Measurements from ENCODE around the gene NDST3. TPM values are rescaled to one million over a fixed set of nuclear protein-coding genes. Genes with fewer than 3 reads are reported as not detected.
A peak's percentile ranks its signal among the peaks of the same experiment; 100 is the strongest.

The NDST3 gene
- total and polyA plus RNA-seq, 2 of the 13 experiments (the other 11 are each of a cell fraction or from before 2014, with no cell fraction given), result not detected

DNA sequence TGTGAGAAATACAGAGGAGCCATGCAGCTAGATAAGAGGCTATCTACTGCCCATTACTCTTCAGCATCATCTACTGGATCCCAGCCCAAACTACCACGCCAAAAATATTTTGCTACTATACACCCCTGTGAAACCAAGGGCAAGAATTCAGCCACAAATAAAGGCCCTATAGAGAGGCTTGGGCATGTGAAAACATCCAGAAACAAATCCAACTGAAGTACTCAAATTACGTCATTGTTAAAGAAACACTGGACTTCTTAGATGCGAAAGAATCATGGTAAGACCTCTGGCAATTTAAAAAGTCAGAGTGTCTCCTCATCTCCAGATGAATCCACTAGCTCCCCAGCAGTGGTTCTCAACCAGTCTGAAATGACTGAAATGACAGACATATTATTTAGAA, 12.8 kb downstream of the NDST3 start:
- no peaks in the 10 kb centered on the region for H4K20me1 ChIP-seq (ENCODE audit: insufficient read depth, low read length)
- intact Hi-C loops (cut with micrococcal nuclease; ENCODE audit: unreplicated experiment), result no loop called here
- ATAC-seq, result no peak
- no peaks in the 10 kb centered on the region for H3K4me1 ChIP-seq (ENCODE audit: insufficient read depth, low read length)
- H3K79me2 ChIP-seq (ENCODE audit: insufficient read depth, low read length), result no peaks in the 10 kb centered on the region
- TF ChIP-seq ATF7 (IDR thresholded peaks at IDR 0.05) (peak; percentile 92), ATF7 (CRISPR knock-in tag; IDR thresholded peaks at IDR 0.05) (no peak), CREB1 (IDR thresholded peaks at IDR 0.05) (peak; percentile 32; the same call in 1 of the 2 replicates), CREB1 (CRISPR knock-in tag; IDR thresholded peaks at IDR 0.05) (no peak), FOXJ3 (CRISPR knock-in tag; IDR thresholded peaks at IDR 0.05; ENCODE audit: borderline replicate concordance) (no peak)
- no peak overlapping the region for H3K4me2 ChIP-seq (ENCODE audit: low read depth, low read length)
- FAIRE-seq, result no peak
- no TSS peak for BruUV-seq (replicated peaks)
- H3K9me3 ChIP-seq (ENCODE audit: low read length), result no peaks in the 10 kb centered on the region; the same call in 1 of the 2 replicates
- POLR2A ChIA-PET, result no interaction called here
- no peak for DNase-seq (ENCODE audit: low spot score)
- H3K27me3 ChIP-seq (ENCODE audit: control insufficient read depth in 1 of 2, insufficient read depth in 2 of 2, low read length in 2 of 2), result no peaks in the 10 kb centered on the region
- H3K9ac ChIP-seq (ENCODE audit: insufficient read depth, low read depth, low read length), result no peak overlapping the region
- in situ Hi-C loops (cut with HindIII; ENCODE audit: extremely low pct_ligation_motif_present, low pct_unique_long_range_greater_than_20kb), result no loop called here
- H2AFZ ChIP-seq (ENCODE audit: low read length), result no peak overlapping the region
- WGBS (ENCODE audit: low lambda C conversion rate), result 21% methylated on average over 3 of the region's 3 CpGs
- no peak overlapping the region for H3K4me3 ChIP-seq (replicated peaks in 1 of 3; ENCODE audit: insufficient read depth in 1 of 3, low read depth in 2 of 3, low read length in 3 of 3)
- no peaks in the 10 kb centered on the region for H3K36me3 ChIP-seq (replicated peaks in 1 of 2; ENCODE audit: control insufficient read depth in 1 of 2, insufficient read depth in 2 of 2, low read length in 2 of 2)
- no peak overlapping the region for H3K27ac ChIP-seq (ENCODE audit: extremely low read length, insufficient read depth, low read length)
- CTCF ChIA-PET (ENCODE audit: low intra/inter-chr PET ratio, low total read pairs), result no interaction called here

DNA sequence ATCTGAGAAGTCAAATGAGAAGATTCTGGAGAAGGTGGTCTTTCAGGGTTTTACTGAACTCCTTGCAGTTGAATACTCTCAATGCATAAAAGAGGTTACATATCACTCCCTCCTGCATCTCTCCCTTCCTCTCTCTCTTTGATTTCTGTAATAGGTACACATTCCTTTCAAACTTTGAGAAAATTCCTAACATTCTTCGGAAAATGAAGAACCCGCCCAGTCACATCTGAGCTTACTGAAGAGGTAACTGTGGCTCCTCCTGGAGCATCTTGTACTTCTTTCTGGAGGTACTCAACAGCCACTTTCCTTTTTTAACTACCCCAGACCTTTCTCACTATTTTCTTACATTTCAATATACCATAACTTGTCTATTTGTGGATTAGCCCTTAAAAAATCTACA, 24.7 kb downstream of the NDST3 start:
- H3K79me2 ChIP-seq (ENCODE audit: insufficient read depth, low read length), result no peaks in the 10 kb centered on the region
- CTCF ChIA-PET (ENCODE audit: low intra/inter-chr PET ratio, low total read pairs), result no interaction called here
- H4K20me1 ChIP-seq (ENCODE audit: insufficient read depth, low read length), result no peaks in the 10 kb centered on the region
- no peak overlapping the region for H3K27ac ChIP-seq (ENCODE audit: extremely low read length, insufficient read depth, low read length)
- no peak overlapping the region for H3K4me2 ChIP-seq (ENCODE audit: low read depth, low read length)
- POLR2A ChIA-PET, result no interaction called here
- H3K4me3 ChIP-seq (replicated peaks in 1 of 3; ENCODE audit: insufficient read depth in 1 of 3, low read depth in 2 of 3, low read length in 3 of 3), result no peak overlapping the region
- in situ Hi-C loops (cut with HindIII; ENCODE audit: extremely low pct_ligation_motif_present, low pct_unique_long_range_greater_than_20kb), result no loop called here
- no peaks in the 10 kb centered on the region for H3K36me3 ChIP-seq (replicated peaks in 1 of 2; ENCODE audit: control insufficient read depth in 1 of 2, insufficient read depth in 2 of 2, low read length in 2 of 2)
- H3K27me3 ChIP-seq (ENCODE audit: control insufficient read depth in 1 of 2, insufficient read depth in 2 of 2, low read length in 2 of 2), result no peaks in the 10 kb centered on the region
- FAIRE-seq, result no peak
- no peak overlapping the region for H2AFZ ChIP-seq (ENCODE audit: low read length)
- H3K9me3 ChIP-seq (ENCODE audit: low read length), result no peaks in the 10 kb centered on the region
- intact Hi-C loops (cut with micrococcal nuclease; ENCODE audit: unreplicated experiment), result no loop called here
- H3K9ac ChIP-seq (ENCODE audit: insufficient read depth, low read depth, low read length), result no peak overlapping the region
- WGBS (ENCODE audit: low lambda C conversion rate), result 2% methylated on average over 2 of the region's 2 CpGs
- no peak for DNase-seq (ENCODE audit: low spot score)
- no TSS peak for BruUV-seq (replicated peaks)
- ATAC-seq, result no peak
- H3K4me1 ChIP-seq (ENCODE audit: insufficient read depth, low read length), result no peaks in the 10 kb centered on the region
- TF ChIP-seq ZNF256 (CRISPR knock-in tag; conservative IDR thresholded peaks at IDR 0.05), result no peak
- TF ChIP-seq, protein P1, sequence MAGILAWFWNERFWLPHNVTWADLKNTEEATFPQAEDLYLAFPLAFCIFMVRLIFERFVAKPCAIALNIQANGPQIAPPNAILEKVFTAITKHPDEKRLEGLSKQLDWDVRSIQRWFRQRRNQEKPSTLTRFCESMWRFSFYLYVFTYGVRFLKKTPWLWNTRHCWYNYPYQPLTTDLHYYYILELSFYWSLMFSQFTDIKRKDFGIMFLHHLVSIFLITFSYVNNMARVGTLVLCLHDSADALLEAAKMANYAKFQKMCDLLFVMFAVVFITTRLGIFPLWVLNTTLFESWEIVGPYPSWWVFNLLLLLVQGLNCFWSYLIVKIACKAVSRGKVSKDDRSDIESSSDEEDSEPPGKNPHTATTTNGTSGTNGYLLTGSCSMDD (CRISPR knock-in tag; IDR thresholded peaks at IDR 0.05), result no peak
- no peak for TF ChIP-seq PHF20 (CRISPR knock-in tag; IDR thresholded peaks at IDR 0.05)
- TF ChIP-seq RFXAP (CRISPR knock-in tag; IDR thresholded peaks at IDR 0.05; ENCODE audit: borderline replicate concordance), result no peak
- no peak for TF ChIP-seq HNRNPUL1 (IDR thresholded peaks at IDR 0.05; ENCODE audit: low read depth, low read length)
- TF ChIP-seq, protein P2, sequence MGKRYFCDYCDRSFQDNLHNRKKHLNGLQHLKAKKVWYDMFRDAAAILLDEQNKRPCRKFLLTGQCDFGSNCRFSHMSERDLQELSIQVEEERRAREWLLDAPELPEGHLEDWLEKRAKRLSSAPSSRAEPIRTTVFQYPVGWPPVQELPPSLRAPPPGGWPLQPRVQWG (CRISPR knock-in tag; IDR thresholded peaks at IDR 0.05; ENCODE audit: borderline replicate concordance, low read depth), result no peak
- TF ChIP-seq TCF7 (IDR thresholded peaks at IDR 0.05; ENCODE audit: low read depth), result no peak
- TF ChIP-seq, protein P3, sequence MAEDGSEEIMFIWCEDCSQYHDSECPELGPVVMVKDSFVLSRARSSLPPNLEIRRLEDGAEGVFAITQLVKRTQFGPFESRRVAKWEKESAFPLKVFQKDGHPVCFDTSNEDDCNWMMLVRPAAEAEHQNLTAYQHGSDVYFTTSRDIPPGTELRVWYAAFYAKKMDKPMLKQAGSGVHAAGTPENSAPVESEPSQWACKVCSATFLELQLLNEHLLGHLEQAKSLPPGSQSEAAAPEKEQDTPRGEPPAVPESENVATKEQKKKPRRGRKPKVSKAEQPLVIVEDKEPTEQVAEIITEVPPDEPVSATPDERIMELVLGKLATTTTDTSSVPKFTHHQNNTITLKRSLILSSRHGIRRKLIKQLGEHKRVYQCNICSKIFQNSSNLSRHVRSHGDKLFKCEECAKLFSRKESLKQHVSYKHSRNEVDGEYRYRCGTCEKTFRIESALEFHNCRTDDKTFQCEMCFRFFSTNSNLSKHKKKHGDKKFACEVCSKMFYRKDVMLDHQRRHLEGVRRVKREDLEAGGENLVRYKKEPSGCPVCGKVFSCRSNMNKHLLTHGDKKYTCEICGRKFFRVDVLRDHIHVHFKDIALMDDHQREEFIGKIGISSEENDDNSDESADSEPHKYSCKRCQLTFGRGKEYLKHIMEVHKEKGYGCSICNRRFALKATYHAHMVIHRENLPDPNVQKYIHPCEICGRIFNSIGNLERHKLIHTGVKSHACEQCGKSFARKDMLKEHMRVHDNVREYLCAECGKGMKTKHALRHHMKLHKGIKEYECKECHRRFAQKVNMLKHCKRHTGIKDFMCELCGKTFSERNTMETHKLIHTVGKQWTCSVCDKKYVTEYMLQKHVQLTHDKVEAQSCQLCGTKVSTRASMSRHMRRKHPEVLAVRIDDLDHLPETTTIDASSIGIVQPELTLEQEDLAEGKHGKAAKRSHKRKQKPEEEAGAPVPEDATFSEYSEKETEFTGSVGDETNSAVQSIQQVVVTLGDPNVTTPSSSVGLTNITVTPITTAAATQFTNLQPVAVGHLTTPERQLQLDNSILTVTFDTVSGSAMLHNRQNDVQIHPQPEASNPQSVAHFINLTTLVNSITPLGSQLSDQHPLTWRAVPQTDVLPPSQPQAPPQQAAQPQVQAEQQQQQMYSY (CRISPR knock-in tag; IDR thresholded peaks at IDR 0.05), result no peak
- no peak for TF ChIP-seq KLF13 (CRISPR knock-in tag; IDR thresholded peaks at IDR 0.05)
- no peak for TF ChIP-seq ZNF589 (CRISPR knock-in tag; conservative IDR thresholded peaks at IDR 0.05)
- no peak for TF ChIP-seq ZMYM4 (CRISPR knock-in tag; IDR thresholded peaks at IDR 0.05)
- TF ChIP-seq ZNF207 (IDR thresholded peaks at IDR 0.05; ENCODE audit: borderline replicate concordance), result no peak
